Liver (tissue), 9 donors: Measurements from ENCODE around the gene ENGASE. TPM values are rescaled to one million over a fixed set of nuclear protein-coding genes. Genes with fewer than 3 reads are reported as not detected.

Experiments
- DNase-seq: peaks from one replicate; pipeline ENCODE4 v3.0.0-alpha.2; 2017; ENCODE audit warnings: low spot score
- H3K27ac ChIP-seq, 2 donors: one replicate each; pipeline ENCODE4 v1.7.0; 2013; ENCODE audit warnings: inconsistent platforms in 2 of 2, low read length in 2 of 2, control low read depth in 1 of 2, low read depth in 1 of 2, mild to moderate bottlenecking in 1 of 2
- H3K27me3 ChIP-seq, 4 donors: one replicate each; pipeline versions ENCODE4 v1.6.1 to v1.7.0; 2013; ENCODE audit warnings: low read length in 3 of 4, inconsistent platforms in 1 of 4, mild to moderate bottlenecking in 1 of 4, moderate library complexity in 1 of 4; ENCODE audit not compliant: control insufficient read depth in 4 of 4, insufficient read depth in 4 of 4
- H3K36me3 ChIP-seq, 4 donors: one replicate each; pipeline versions ENCODE4 v1.6.1 to v1.7.0; 2013; ENCODE audit warnings: low read length in 3 of 4, mild to moderate bottlenecking in 3 of 4, low read depth in 1 of 4, moderate library complexity in 1 of 4; ENCODE audit not compliant: control insufficient read depth in 4 of 4, insufficient read depth in 3 of 4
- H3K4me1 ChIP-seq, 4 donors: one replicate each; pipeline versions ENCODE4 v1.6.1 to v1.7.0; 2013; ENCODE audit warnings: low read length in 3 of 4, mild to moderate bottlenecking in 3 of 4, moderate library complexity in 1 of 4; ENCODE audit not compliant: control insufficient read depth in 4 of 4, insufficient read depth in 4 of 4
- H3K4me3 ChIP-seq, 3 donors: one replicate each; pipeline versions ENCODE4 v1.6.1 to v1.7.0; 2013; ENCODE audit warnings: low read length in 3 of 3, control low read depth in 1 of 3, low read depth in 1 of 3, mild to moderate bottlenecking in 1 of 3
- H3K9ac ChIP-seq, 2 donors: one replicate each; pipeline ENCODE4 v1.7.0; 2013; ENCODE audit warnings: low read length in 2 of 2, mild to moderate bottlenecking in 2 of 2, moderate library complexity in 2 of 2, control low read depth in 1 of 2, low read depth in 1 of 2
- H3K9me3 ChIP-seq, 4 donors: one replicate each; pipeline versions ENCODE4 v1.6.1 to v1.7.0; 2013; ENCODE audit warnings: low read length in 3 of 4; ENCODE audit not compliant: control insufficient read depth in 4 of 4
- EGR1 ChIP-seq, 2 donors: IDR thresholded peaks; 2 replicates each; pipeline ENCODE4 v1.6.1; 2016 to 2018; ENCODE audit warnings: antibody characterized with exemption in 2 of 2, low read depth in 2 of 2
- GABPA ChIP-seq, 2 donors: IDR thresholded peaks in 1 of 2; conservative IDR thresholded peaks in 1 of 2; 2 replicates each; pipeline ENCODE4 v1.6.1; 2016; ENCODE audit warnings: antibody characterized with exemption in 2 of 2, mild to moderate bottlenecking in 1 of 2, moderate library complexity in 1 of 2
- JUND ChIP-seq, 2 donors: IDR thresholded peaks; 2 replicates each; pipeline ENCODE4 v1.6.1; 2016; ENCODE audit warnings: antibody characterized with exemption in 2 of 2
- NR2F2 ChIP-seq: IDR thresholded peaks from 2 replicates; pipeline ENCODE4 v1.6.1; 2016; ENCODE audit warnings: antibody characterized with exemption
- RXRA ChIP-seq, 2 donors: IDR thresholded peaks; 2 replicates each; pipeline ENCODE4 v1.6.1; 2017 to 2018; ENCODE audit warnings: antibody characterized with exemption in 2 of 2, mild to moderate bottlenecking in 1 of 2
- SP1 ChIP-seq: IDR thresholded peaks from 2 replicates; pipeline ENCODE4 v1.6.1; 2018; ENCODE audit warnings: antibody characterized with exemption, mild to moderate bottlenecking
- YY1 ChIP-seq: IDR thresholded peaks from 2 replicates; pipeline ENCODE4 v1.6.1; 2016; ENCODE audit warnings: antibody characterized with exemption, mild to moderate bottlenecking
- WGBS: extraction: QIAGEN DNeasy Blood & Tissue Kit; methylation state at CpG from one replicate; pipeline ENCODE4 v1.1.7; 2013; 5-methylcytosine and 5-hydroxymethylcytosine counted together
- polyA plus RNA-seq, 2 donors: library from polyadenylated mRNA; stranded (reverse) in 1 of 2; unstranded in 1 of 2; fragments of 200-250 nt in 1 of 2; fragments of >200 nt in 1 of 2; fragmentation: Nextera tagmentation in 1 of 2; extraction: Ambion mirVana in 1 of 2; gene quantifications; one replicate each; pipeline versions ENCODE4 v1.2.1 to v1.2.3, GENCODE V29; 2013 to 2015
- total RNA-seq, 2 donors: library from RNA; depleted of rRNA; stranded (reverse); fragments of >200 nt; gene quantifications; one replicate each; pipeline ENCODE4 v1.2.3, GENCODE V29; 2014
- TF ChIP-seq, protein P1 (sequence below): fragments of 150-350 bp; IDR thresholded peaks from 2 replicates; pipeline ENCODE4 v1.5.1; 2017; ENCODE audit warnings: improper control_type of control experiment, low read depth, low read length; ENCODE audit not compliant: missing input control
- TF ChIP-seq, protein P2 (sequence below): IDR thresholded peaks from 2 replicates; pipeline ENCODE4 v1.6.1; 2016; ENCODE audit warnings: antibody characterized with exemption
- TF ChIP-seq, protein P3 (sequence below): IDR thresholded peaks from 2 replicates; pipeline ENCODE4 v1.6.1; 2016; ENCODE audit warnings: antibody characterized with exemption
- TF ChIP-seq, protein P4 (sequence below): IDR thresholded peaks from 2 replicates; pipeline ENCODE4 v1.6.1; 2016; ENCODE audit warnings: antibody characterized with exemption, mild to moderate bottlenecking
- donor health status: healthy.
- donor health status: healthy.
- donor health status: healthy.
- donor health status: healthy.
- donor health status: healthy.

The ENGASE gene
- total and polyA plus RNA-seq, 4 donors = 5.2 to 33.6 (median 7.8) TPM

DNA sequence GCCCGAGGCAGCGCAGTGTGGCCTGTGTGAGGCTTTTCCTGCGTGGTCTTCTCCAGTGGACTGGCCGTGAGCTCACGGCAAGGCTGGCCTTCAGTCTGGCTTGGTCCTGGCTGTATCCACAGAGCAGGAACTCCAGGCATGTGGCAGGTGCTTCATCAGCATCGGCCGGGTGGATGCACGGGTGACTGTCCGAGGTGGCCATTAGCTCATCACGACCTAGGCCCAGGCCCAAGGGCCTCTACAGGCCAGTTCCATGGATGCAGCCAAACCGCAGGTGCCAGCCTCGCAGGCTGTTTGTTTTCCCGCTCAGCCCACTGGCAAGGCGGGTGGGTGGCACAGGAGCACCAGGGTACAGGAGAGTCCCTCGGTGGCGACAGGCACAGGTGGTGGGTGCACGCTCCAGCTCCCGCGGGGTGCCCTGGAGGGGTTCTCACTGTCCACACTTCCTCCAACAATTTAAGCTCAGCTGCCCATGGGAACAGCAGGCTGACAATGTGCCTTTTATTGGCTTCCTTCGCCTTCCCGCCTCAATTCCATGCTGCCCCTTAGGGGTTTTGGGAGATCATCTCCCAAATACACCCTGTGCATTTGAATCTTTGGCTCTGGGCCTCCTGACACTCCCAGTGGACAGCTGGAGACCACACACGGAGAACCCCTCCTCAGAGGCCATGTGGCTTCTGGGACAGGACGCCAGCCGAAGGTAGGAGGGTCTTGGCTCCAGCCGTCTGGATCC, 33.0 kb downstream of the ENGASE start:
- no peak overlapping the region for H3K27ac ChIP-seq
- TF ChIP-seq NR2F2 = no peak
- TF ChIP-seq, protein P1, sequence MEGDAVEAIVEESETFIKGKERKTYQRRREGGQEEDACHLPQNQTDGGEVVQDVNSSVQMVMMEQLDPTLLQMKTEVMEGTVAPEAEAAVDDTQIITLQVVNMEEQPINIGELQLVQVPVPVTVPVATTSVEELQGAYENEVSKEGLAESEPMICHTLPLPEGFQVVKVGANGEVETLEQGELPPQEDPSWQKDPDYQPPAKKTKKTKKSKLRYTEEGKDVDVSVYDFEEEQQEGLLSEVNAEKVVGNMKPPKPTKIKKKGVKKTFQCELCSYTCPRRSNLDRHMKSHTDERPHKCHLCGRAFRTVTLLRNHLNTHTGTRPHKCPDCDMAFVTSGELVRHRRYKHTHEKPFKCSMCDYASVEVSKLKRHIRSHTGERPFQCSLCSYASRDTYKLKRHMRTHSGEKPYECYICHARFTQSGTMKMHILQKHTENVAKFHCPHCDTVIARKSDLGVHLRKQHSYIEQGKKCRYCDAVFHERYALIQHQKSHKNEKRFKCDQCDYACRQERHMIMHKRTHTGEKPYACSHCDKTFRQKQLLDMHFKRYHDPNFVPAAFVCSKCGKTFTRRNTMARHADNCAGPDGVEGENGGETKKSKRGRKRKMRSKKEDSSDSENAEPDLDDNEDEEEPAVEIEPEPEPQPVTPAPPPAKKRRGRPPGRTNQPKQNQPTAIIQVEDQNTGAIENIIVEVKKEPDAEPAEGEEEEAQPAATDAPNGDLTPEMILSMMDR = no peak
- TF ChIP-seq YY1 = no peak
- TF ChIP-seq JUND (IDR thresholded peaks at IDR 0.05) = no peak
- no peak for TF ChIP-seq RXRA (IDR thresholded peaks at IDR 0.05)
- TF ChIP-seq, protein P2, sequence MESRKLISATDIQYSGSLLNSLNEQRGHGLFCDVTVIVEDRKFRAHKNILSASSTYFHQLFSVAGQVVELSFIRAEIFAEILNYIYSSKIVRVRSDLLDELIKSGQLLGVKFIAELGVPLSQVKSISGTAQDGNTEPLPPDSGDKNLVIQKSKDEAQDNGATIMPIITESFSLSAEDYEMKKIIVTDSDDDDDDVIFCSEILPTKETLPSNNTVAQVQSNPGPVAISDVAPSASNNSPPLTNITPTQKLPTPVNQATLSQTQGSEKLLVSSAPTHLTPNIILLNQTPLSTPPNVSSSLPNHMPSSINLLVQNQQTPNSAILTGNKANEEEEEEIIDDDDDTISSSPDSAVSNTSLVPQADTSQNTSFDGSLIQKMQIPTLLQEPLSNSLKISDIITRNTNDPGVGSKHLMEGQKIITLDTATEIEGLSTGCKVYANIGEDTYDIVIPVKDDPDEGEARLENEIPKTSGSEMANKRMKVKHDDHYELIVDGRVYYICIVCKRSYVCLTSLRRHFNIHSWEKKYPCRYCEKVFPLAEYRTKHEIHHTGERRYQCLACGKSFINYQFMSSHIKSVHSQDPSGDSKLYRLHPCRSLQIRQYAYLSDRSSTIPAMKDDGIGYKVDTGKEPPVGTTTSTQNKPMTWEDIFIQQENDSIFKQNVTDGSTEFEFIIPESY = no peak
- TF ChIP-seq EGR1 (IDR thresholded peaks at IDR 0.05; ENCODE audit: low read depth in 2 of 2) = no peak
- TF ChIP-seq, protein P3, sequence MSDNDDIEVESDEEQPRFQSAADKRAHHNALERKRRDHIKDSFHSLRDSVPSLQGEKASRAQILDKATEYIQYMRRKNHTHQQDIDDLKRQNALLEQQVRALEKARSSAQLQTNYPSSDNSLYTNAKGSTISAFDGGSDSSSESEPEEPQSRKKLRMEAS = no peak
- H3K9ac ChIP-seq = no peak overlapping the region
- peaks cover 0 to 2% (median 0%) of the 10 kb centered on the region in 4 donors for H3K27me3 ChIP-seq
- no peaks in the 10 kb centered on the region for H3K36me3 ChIP-seq
- H3K4me3 ChIP-seq = no peak overlapping the region
- no peak for DNase-seq
- H3K9me3 ChIP-seq = no peaks in the 10 kb centered on the region
- 88% methylated on average over 25 of the region's 25 CpGs for WGBS
- no peaks in the 10 kb centered on the region for H3K4me1 ChIP-seq

DNA sequence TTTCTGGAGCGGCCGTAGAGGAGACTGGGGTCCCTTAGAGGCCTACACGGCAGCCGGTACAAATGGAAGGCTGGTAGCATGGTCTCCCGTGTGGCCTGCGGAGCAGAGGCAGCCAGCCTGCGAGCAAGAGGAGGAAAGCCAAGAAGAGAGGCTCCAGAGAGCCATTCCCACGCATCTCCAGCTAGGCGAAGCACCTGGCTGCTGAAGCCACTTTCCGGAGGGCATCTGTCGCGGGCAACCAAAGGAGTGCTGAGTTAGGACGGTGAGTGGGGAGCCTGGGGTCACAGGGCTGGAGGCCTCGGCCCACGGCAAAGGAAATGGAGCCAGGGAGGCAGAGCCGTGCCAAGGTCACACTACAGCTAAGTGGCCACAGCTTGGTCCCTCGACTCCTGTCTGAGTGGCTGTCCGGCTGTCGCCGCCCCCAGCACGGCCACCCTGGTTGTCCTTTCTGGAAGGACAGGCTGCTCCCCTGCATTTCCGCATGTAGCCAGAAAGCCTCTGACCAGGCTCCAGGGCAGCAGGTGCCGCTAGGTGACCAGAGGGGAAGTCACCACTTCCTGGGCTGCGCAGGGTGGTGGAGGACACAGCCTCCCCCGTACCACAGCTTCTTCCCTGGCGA, 33.7 kb downstream of the ENGASE start:
- Histone ChIP-seq H3K4me1 (no peaks in the 10 kb centered on the region), H3K9ac (no peak overlapping the region), H3K27me3 (peaks cover 0 to 2% (median 0%) of the 10 kb centered on the region in 4 donors), H3K9me3 (no peaks in the 10 kb centered on the region), H3K27ac (no peak overlapping the region), H3K4me3 (no peak overlapping the region), H3K36me3 (no peaks in the 10 kb centered on the region)
- 69% methylated on average over 26 of the region's 26 CpGs for WGBS
- no peak for DNase-seq
- TF ChIP-seq, protein P4, sequence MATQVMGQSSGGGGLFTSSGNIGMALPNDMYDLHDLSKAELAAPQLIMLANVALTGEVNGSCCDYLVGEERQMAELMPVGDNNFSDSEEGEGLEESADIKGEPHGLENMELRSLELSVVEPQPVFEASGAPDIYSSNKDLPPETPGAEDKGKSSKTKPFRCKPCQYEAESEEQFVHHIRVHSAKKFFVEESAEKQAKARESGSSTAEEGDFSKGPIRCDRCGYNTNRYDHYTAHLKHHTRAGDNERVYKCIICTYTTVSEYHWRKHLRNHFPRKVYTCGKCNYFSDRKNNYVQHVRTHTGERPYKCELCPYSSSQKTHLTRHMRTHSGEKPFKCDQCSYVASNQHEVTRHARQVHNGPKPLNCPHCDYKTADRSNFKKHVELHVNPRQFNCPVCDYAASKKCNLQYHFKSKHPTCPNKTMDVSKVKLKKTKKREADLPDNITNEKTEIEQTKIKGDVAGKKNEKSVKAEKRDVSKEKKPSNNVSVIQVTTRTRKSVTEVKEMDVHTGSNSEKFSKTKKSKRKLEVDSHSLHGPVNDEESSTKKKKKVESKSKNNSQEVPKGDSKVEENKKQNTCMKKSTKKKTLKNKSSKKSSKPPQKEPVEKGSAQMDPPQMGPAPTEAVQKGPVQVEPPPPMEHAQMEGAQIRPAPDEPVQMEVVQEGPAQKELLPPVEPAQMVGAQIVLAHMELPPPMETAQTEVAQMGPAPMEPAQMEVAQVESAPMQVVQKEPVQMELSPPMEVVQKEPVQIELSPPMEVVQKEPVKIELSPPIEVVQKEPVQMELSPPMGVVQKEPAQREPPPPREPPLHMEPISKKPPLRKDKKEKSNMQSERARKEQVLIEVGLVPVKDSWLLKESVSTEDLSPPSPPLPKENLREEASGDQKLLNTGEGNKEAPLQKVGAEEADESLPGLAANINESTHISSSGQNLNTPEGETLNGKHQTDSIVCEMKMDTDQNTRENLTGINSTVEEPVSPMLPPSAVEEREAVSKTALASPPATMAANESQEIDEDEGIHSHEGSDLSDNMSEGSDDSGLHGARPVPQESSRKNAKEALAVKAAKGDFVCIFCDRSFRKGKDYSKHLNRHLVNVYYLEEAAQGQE = no peak
- no peak for TF ChIP-seq SP1
- TF ChIP-seq, protein P1 = no peak
- TF ChIP-seq GABPA (IDR thresholded peaks at IDR 0.05 in 1 of 2, conservative IDR thresholded peaks at IDR 0.05 in 1 of 2) = no peak
- TF ChIP-seq, protein P2 = no peak
- no peak for TF ChIP-seq JUND (IDR thresholded peaks at IDR 0.05)
- TF ChIP-seq YY1 = no peak
